ENCODE data around the gene KRTAP5-6. TPM values are rescaled to one million over a fixed set of nuclear protein-coding genes. Genes with fewer than 3 reads are reported as not detected.

The KRTAP5-6 gene
- total RNA-seq, 1 donor from 2014 or later: not detected

DNA sequence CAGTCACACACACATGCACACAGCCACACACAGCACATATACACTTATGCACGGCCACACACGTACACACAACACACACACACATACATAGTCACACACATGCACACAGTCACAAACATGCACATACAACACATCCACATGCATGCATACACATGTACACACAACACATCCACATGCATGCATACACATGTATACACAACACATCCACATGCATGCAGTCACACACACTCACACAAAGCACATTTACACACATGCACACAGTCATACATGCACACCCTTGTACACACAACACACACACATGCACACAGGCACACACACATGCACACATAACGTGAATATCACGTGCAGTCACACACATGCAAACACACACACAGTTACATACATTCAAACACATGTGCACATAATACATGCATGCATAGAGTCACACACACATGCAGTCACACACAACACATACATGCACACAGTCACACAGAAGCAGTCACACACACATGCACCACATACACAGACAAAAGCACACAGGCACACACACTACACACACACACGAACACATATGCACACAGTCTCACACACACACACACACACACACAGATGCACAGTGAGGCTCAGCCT, 34.6 kb downstream of the KRTAP5-6 start:
- TF ChIP-seq, protein P1, sequence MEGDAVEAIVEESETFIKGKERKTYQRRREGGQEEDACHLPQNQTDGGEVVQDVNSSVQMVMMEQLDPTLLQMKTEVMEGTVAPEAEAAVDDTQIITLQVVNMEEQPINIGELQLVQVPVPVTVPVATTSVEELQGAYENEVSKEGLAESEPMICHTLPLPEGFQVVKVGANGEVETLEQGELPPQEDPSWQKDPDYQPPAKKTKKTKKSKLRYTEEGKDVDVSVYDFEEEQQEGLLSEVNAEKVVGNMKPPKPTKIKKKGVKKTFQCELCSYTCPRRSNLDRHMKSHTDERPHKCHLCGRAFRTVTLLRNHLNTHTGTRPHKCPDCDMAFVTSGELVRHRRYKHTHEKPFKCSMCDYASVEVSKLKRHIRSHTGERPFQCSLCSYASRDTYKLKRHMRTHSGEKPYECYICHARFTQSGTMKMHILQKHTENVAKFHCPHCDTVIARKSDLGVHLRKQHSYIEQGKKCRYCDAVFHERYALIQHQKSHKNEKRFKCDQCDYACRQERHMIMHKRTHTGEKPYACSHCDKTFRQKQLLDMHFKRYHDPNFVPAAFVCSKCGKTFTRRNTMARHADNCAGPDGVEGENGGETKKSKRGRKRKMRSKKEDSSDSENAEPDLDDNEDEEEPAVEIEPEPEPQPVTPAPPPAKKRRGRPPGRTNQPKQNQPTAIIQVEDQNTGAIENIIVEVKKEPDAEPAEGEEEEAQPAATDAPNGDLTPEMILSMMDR (IDR thresholded peaks at IDR 0.05; ENCODE audit: unreplicated experiment): no peak
- no peak for DNase-seq (ENCODE audit: low spot score)
- Mint-ChIP-seq H3K27ac (ENCODE audit: unreplicated experiment) (no peak overlapping the region), H3K9me3 (ENCODE audit: unreplicated experiment) (peaks cover 4% of the 10 kb centered on the region), H3K4me1 (ENCODE audit: unreplicated experiment) (no peaks in the 10 kb centered on the region), H3K36me3 (ENCODE audit: low read depth, unreplicated experiment) (peaks cover 14% of the 10 kb centered on the region), H3K4me3 (ENCODE audit: unreplicated experiment) (peak overlapping the region; percentile 15), H3K27me3 (ENCODE audit: unreplicated experiment) (peaks cover 13% of the 10 kb centered on the region)

DNA sequence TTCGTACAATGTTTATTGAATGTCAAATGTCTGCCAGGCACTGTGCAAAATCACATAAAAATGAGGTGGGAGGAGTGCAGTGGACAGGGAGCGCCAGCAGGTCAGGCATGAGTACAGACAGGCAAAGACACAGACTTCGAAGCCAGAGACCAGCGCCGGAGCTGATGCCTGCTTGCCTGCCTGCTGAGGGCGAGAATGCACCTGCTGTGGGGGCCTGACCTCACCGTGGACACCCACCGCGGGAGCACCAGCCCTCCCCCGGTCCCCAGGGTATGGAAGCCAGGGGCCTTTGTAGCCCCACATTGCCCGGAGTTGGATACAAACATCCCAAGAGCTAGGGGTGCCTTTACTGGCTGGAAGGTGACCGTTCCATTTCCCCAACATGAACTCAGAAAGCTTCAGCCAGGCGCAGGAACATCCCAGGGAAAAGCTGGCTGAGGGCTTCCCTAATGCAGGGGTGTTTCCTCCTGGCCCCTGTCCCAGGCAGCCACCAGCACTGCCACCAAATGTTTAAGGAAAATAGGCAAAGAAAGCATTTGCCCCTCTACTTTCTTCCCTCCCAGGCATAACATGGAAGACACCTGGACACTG, 35.5 kb downstream of the KRTAP5-6 start:
- Mint-ChIP-seq H3K4me3 (ENCODE audit: unreplicated experiment) (no peak overlapping the region), H3K36me3 (ENCODE audit: low read depth, unreplicated experiment) (peaks cover 17% of the 10 kb centered on the region), H3K4me1 (ENCODE audit: unreplicated experiment) (no peaks in the 10 kb centered on the region), H3K27me3 (ENCODE audit: unreplicated experiment) (peaks cover 13% of the 10 kb centered on the region), H3K27ac (ENCODE audit: unreplicated experiment) (no peak overlapping the region), H3K9me3 (ENCODE audit: unreplicated experiment) (peaks cover 6% of the 10 kb centered on the region)
- TF ChIP-seq, protein P1 (IDR thresholded peaks at IDR 0.05; ENCODE audit: unreplicated experiment): no peak
- no peak for DNase-seq (ENCODE audit: low spot score)

DNA sequence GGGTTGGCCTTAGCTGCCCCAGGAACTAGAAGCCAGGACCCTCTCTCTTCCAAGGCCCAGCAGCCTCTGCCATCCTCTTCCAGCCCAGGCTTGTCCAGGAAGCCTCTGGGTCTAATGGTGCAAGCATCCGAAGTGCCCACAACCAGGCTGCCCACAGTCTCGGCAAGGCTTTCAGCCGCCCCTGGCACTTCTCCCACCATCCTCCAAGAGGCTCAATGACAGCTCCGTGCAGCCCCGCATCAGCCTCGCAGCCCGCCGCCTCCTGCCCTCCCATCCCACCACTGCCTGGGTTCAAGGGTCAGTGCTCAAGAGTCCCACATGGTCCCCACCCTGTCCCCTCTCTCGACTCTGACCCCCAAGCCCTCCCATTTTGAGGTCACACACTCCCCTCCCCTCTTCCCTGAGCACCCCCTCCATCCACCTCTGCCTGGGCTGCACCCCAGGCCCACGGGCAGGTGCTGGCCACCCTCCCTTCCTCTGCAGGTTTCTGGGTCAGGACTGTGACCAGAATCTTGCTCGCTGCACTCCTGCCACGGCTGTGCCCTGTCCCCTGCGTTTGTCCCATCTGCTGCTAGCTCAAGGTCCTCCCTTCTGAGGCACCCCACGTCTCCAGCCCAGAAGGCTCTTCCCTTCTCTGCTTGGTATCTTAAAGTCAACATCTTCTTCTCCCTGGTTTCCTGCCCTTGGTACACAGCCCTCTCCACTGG, 36.2 kb downstream of the KRTAP5-6 start:
- peaks cover 18% of the 10 kb centered on the region for H3K36me3 Mint-ChIP-seq (ENCODE audit: low read depth, unreplicated experiment)
- H3K9me3 Mint-ChIP-seq (ENCODE audit: unreplicated experiment): peaks cover 6% of the 10 kb centered on the region
- no peaks in the 10 kb centered on the region for H3K4me1 Mint-ChIP-seq (ENCODE audit: unreplicated experiment)
- DNase-seq (ENCODE audit: low spot score): no peak
- H3K27me3 Mint-ChIP-seq (ENCODE audit: unreplicated experiment): peaks cover 13% of the 10 kb centered on the region
- H3K4me3 Mint-ChIP-seq (ENCODE audit: unreplicated experiment): no peak overlapping the region
- TF ChIP-seq, protein P1 (IDR thresholded peaks at IDR 0.05; ENCODE audit: unreplicated experiment): no peak
- no peak overlapping the region for H3K27ac Mint-ChIP-seq (ENCODE audit: unreplicated experiment)

DNA sequence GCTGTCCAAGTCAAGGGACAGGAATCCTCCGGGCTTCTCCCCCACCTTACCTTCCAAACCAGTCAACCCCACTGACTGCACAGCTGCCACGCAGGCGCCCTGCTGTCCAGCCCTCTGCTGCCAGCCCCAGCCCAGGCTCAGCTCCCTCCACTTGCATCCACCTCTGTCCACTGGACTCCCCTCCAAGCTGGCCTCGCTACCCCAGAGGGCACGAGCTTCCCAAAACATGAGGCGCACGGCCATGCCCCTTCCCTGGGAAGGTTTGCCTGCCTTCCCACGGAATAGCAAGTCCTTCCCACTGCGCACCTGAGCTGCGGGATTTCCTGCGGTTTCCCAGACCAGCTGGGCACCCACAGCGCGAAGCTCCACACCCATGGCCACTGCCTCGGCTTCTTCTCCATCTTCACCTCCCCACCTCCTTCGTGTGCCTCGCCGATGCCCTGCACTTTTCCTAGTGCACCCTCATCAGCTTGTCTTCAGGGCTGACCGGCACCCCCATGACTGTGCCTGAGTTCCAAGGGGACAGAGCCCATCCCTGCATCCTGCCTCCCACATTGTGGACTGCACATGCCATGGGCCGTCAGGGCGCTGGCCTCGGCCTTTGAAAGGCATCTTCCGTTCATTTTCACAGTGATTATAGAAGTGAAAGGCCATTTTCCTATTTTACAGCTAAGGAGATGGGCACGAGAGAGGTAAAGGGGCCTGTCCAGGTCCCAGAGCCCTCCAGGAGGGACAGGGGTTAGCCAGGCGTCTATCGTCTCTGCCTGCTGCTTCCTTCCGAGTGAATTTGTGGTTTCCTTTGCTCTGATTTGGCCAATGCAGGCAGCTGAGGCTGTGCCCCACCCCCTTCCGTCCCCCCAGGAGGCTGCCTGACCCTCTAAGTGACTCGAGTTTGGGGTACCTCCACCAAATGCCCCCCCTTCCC, 37.0 kb downstream of the KRTAP5-6 start:
- Mint-ChIP-seq H3K4me3 (ENCODE audit: unreplicated experiment) (no peak overlapping the region), H3K4me1 (ENCODE audit: unreplicated experiment) (no peaks in the 10 kb centered on the region), H3K27ac (ENCODE audit: unreplicated experiment) (no peak overlapping the region), H3K9me3 (ENCODE audit: unreplicated experiment) (peaks cover 6% of the 10 kb centered on the region), H3K27me3 (ENCODE audit: unreplicated experiment) (peaks cover 16% of the 10 kb centered on the region), H3K36me3 (ENCODE audit: low read depth, unreplicated experiment) (peaks cover 21% of the 10 kb centered on the region)
- TF ChIP-seq, protein P1 (IDR thresholded peaks at IDR 0.05; ENCODE audit: unreplicated experiment): no peak
- no peak for DNase-seq (ENCODE audit: low spot score)
